ENCODE data around the gene SEC14L1.

SEC14L1 gene

DNA sequence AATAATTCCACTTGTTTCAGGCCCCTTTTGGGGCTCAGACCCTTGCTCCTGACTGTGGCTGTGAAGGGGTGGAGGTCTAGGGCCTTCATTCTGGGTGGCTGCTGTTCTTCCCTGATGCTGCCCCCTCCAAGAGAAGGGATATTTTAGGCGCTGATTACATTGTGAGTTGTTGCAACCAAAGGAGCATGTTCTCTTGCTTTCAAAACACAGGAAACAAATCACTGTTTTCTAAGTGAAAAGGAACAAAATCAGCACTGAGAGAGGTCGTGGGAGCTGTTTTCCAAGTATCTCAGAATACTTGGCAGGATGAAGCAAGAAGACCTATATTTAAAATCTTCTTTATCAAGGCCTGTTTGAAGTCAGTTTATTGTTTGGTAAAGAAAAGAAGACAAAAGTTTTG, 25.3 kb upstream of the SEC14L1 start:
- in situ Hi-C loops (cut with MboI; ENCODE audit: low pct_unique_long_range_greater_than_20kb, low sequenced_read_pairs) = no loop called here
- DNase-seq = no peak

DNA sequence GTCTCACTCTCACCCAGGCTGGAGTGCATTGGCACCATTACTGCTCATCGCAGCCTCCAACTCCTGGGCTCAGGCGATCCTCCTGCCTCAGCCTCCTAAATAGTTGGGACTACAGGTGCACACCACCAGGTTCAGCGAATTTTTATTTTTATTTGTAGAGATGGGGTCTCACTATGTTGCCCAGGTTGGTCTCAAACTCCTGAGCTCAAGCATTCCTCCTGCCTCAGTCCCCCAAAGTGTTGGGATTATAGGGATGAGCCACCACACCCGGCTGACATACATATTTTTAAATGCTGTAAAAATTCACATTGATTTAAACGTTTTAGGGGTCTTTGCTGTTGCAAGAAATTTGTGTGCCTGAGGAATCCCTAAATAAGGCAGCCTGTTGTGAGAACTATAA, 24.8 kb upstream of the SEC14L1 start:
- in situ Hi-C loops (cut with MboI; ENCODE audit: low pct_unique_long_range_greater_than_20kb, low sequenced_read_pairs) = no loop called here
- no peak for DNase-seq

DNA sequence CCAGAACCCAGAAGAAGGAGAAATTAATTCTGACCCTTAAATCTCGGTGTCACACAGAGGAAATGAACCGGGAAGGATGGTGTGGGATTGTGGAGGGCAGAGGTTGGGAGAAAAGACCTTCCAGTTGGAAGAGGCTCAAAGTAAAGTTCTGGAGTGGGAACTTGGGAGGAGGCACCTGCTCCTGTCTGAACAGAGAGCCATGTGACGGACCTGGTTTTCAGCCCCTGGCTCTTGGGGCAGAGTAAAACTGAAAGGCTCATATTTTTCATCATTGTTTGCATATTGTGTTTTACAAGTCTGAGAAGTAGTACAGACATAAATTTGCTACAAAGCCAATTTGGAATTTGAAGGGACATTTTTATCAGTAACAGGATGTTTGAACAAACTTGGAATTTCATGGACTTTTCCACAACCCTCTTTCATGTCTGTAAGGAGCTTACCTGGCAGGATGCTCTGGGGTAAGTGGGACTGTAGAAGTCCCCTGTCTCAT, 24.4 kb upstream of the SEC14L1 start:
- no peak for DNase-seq
- in situ Hi-C loops (cut with MboI; ENCODE audit: low pct_unique_long_range_greater_than_20kb, low sequenced_read_pairs) = no loop called here

DNA sequence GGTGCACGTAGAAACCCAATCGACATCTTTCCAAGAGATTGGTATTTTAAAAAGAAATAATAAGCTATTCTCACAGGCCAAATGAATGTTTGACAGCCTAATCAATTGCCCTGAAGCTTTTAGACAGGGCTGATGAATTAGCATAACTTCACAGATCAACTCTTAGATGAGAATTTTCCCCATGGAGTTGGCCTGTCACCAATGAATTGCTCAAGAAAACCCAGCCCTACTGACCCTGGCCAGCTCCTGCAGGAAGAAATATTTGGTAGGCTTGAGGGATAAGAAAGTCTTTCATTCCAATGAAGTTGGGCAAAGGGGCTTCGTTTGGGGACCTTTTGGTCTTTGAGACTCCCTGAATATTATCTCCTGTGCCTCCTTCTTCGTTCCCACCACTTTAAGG, 23.4 kb upstream of the SEC14L1 start:
- no peak for DNase-seq
- in situ Hi-C loops (cut with MboI; ENCODE audit: low pct_unique_long_range_greater_than_20kb, low sequenced_read_pairs) = no loop called here

DNA sequence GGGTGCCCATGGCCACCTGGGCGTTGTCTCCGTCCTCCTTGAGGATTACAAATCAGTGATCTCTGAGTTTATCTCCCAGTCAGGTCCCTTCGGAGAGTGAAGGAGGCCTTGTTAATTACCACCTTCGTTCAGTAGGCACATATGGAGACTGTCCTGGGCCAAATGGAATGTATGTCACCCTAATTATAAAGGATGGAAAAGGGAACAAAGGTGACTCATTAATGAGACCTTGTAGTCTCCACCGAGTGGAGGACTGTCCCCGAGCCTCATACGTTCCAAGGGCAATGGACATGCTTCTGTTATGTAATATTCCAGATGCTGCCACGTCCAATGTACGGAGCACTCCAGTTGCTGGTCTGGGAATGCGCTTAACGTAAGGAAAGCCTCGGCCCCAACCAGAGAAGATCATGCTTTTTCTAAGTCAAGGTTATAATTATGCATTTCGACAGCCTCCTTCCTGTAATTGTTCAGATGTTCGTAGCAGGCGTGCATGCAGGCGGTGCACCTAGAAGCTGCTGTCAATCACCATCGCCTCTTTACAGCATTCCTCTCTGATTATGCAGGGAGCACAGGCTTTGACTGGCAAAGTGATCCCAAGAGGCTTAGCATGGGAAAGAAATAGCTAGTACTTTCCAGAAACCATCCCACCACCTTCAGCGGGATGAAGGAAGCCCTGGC, 22.4 kb upstream of the SEC14L1 start:
- in situ Hi-C loops (cut with MboI; ENCODE audit: low pct_unique_long_range_greater_than_20kb, low sequenced_read_pairs) = no loop called here
- DNase-seq = no peak

DNA sequence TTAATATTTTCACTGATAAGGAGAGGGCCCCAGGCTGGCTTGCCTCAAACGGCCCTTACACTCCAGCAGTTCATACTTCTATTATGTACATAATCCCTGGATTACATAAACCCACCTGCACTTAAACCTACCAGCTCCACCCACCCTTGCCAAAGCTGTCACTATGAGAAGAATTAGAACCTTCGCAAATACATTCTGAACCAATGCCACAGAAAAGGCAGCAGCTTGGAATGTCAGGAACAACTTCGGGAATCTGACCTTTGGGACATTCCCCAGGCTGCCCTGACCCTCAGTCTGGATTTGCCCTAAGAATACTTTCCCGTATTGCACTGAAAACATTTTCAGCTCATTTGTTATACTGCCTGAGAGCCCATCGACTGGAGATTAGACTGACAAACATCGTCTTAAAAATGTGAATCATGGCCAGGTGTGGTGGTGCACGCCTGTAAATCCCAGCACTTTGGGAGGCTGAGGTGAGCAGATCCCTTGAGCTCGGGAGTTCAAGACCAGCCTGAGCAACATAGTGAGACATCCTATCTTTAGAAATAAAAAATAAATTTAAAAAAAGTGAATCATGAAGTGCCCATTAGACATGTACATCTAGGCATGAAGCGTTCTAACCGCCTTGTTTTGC, 21.0 kb upstream of the SEC14L1 start:
- no peak for DNase-seq

DNA sequence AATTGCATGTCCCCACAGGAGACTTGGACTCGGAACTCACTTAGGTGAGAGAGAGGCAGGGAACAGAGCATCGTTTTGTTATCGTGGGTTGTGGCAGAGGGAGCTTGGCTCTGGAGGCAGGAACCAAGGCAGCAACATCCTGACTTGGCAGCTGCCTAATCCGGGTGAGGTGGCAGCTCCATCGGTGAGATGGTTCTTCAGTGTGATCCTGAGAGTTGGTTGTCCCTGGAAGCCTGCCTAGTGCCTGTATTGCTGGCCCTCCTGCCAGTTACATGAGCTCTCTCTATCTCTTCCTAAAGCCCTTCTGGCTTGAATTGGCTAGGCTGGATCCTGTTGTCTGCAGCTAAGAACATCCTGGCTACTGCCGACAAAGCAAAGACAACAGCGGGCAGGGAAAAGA, 19.9 kb upstream of the SEC14L1 start:
- DNase-seq = no peak
- in situ Hi-C loops (cut with MboI; ENCODE audit: low pct_unique_long_range_greater_than_20kb, low sequenced_read_pairs) = no loop called here

More for the DNA sequence above, 21.0 kb upstream of the SEC14L1 start:
- in situ Hi-C loops (cut with MboI; ENCODE audit: low pct_unique_long_range_greater_than_20kb, low sequenced_read_pairs) = no loop called here

DNA sequence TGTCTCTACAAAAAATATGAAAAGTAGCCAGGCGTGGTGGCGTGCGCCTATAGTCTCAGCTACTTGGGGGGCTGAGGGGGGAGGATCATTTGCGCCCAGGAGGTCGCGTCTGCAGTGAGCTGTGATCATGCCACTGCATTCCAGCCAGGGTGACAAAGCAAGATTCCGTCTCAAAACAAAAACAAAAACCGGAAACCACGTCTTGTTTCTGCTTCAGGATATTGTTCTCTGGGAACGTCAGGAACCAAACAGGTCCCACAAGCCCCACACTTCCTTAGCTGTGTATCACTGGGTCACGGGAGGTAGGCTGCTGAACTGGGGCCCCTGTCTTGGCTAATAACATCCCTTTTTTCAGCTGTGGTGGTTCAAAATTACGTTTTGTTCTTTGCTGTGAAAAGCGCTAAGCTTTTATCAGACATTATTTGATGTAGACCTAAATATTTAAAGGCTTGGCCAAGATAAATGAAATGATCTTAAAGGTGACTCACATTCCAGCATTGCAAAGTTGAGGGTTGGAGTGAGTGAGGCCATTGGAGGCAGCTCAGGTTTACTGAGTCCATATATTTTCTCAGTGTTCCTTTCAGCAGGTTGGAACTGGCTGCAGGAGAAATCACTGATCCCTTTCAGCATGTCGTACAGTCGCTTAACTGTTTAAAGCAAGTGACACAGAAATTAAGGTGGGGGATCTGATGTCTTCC, 16.4 kb upstream of the SEC14L1 start:
- in situ Hi-C loops (cut with MboI; ENCODE audit: low pct_unique_long_range_greater_than_20kb, low sequenced_read_pairs) = no loop called here
- peak; percentile 49 for DNase-seq

DNA sequence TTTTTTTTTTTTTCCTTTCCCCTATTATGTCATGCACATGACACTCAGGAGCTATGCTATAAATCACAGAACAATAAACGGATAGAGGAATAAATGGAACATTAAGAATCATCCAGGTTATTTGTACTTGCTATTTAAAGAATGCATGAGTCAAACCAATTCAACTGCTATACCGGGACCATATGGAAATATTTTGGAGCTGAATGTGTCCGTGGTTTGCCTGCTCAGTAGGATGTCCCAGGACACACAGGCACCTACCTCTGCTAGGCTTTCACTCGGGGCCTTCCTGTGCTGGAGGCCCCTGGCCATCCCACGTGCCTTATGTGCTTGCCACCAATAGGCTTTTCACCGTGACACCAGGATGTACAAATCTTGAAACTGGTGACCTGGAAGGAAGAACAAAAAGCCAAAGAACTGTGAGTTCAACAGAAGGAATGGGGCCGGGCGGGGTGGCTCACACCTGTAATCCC, 15.3 kb upstream of the SEC14L1 start:
- in situ Hi-C loops (cut with MboI; ENCODE audit: low pct_unique_long_range_greater_than_20kb, low sequenced_read_pairs) = no loop called here
- DNase-seq = no peak

DNA sequence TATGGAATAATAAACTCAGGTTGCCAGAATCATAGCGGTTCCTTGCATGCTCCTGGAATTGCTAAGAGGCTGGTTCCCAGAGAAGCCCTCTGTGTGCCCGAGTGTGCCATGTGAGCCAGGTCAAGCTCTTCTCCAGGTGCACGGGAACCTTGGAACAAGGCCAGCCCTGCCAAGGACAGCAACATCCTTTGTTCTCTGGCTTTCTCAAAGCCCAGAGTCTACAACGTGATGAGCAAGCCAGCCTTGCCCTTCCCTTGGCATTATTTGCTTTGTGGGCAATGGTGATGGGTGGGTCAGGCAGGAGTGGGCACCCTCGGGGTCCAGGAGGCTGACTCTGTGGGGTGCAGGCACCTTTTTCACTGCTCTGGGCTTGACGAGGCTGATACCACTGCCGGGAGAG, 14.2 kb upstream of the SEC14L1 start:
- no peak for DNase-seq
- in situ Hi-C loops (cut with MboI; ENCODE audit: low pct_unique_long_range_greater_than_20kb, low sequenced_read_pairs) = no loop called here

DNA sequence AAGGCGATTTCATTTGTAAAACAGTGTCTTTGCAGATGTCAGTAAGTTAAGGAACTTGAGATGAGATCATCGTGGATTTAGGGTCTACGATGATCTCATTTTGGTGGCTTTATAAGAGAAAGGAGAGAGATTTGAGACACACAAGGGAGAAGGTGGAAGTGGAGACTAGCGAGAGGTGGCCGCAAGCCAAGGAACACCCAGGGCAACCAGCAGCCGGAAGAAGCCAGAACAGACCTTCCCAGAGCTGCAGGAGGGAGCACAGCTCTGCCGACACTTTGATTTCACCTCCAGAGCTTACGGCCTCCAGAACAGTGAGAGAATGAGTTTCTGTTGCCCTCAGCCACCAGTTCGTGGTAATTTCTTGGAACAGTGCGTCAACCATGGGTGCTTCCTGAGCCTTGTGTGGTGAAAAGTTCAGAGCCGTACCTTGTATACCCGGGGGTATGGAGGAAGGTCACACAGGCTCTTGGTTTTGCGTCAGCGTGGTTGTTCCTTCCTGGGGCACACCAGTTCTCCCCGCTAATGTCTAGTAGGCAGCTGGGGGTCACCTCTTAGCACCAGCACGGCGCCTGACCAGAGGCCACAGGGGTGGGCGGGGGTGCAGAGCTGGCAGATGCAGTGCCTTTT, 12.9 kb upstream of the SEC14L1 start:
- in situ Hi-C loops (cut with MboI; ENCODE audit: low pct_unique_long_range_greater_than_20kb, low sequenced_read_pairs) = no loop called here
- peak; percentile 82 for DNase-seq

DNA sequence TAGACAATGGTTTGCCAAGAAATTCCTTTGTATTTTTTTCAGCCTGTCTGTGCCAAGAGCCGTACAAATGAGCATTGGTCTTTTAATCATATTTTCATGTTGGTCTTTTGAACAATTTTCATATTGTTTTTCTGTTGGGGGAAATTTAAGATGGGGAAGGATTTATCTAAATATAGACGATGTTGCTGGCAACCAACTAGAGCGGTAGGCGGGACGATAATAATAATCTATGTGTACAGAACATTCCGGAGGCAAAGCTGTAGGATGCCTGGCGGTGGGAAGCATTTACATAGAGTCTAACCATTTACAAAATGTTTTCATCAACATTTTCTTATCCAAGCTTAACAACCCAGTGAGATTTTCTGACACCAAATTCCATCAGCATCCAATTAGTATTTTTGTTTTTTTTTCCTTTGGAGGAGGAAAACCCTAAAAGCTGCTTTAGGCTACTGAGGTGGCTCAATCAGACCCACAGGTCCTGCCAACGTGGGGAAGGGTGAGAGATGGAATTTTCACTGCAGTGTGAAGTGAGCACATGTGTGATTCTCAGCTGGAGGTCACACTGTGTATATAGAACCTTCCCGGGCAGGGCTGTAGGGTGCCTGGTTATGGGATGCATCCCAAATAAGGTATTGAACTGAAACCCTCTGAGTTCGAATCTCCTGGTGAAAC, 11.7 kb upstream of the SEC14L1 start:
- in situ Hi-C loops (cut with MboI; ENCODE audit: low pct_unique_long_range_greater_than_20kb, low sequenced_read_pairs) = no loop called here
- DNase-seq = no peak

DNA sequence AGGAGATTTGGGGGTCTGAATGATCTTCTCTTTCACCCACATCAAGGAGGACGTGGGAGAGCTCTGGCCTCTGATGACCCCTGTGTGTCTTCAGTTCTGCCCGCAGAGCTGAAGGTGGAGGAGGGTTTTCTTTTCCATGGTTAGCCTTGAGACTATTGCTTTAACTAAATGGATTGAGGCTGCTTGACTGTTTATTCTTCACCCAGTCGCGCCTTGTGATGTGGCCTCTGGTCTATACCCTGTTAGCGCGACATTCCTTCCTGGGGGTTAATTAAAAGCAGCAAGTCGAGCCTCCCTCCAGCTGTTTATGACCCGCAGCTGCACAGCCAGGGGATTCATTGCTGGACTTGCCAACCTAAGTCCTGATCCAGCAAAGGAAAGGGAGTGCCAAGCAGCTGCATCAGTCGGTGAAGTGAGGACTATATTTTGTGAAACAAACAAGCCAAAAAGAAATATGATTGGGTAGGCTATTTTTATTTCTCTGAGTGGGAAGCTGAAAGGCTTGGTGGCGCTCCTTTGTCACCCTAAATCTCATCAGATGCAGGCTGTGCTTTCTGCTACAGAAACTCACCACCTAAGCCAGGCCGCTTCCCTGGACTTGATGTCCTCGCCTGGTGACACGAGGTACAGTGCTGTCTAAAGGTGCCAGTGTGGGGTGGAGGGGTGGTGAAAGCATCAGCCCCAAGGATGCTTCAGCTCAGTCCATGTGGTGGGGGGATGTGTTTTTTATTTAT, 11.0 kb upstream of the SEC14L1 start:
- in situ Hi-C loops (cut with MboI; ENCODE audit: low pct_unique_long_range_greater_than_20kb, low sequenced_read_pairs) = no loop called here
- DNase-seq = no peak

DNA sequence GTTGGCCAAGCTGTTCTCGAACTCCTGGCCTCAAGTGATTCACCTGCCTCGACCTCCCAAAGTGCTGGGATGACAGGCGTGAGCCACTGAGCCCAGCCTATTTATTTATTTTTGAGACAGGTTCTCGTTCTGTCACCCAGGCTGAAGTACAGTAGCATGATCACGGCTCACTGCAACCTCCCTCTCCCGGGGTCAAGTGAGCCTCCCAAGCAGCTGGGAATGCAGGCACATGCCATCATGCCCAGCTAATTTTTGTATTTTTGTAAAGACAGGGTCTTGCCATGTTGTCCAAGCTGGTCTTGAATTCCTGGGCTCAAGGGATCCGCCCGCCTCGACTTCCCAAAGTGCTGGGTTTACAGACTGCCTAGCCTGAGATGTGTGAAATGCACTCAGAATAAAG, 10.2 kb upstream of the SEC14L1 start:
- in situ Hi-C loops (cut with MboI; ENCODE audit: low pct_unique_long_range_greater_than_20kb, low sequenced_read_pairs) = no loop called here
- DNase-seq = no peak

DNA sequence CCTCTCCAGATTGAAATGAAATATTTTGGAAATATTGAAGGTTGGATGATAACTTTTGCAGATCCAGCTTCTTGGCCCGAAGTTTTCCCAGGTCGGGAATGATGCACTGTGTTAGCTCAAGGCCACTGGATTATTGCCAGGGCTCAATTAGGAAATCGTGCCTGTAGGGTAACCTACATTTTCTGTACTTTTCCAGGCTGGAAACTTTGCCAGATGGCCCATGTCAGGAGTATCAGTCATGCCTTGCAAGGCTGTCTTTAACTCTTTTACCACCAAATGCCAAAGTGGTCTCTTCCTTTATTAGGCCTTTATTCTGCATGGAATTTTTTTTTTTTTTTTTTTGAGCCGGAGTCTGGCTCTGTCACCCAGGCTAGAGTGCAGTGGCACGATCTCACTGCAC, 8.9 kb upstream of the SEC14L1 start:
- no peak for DNase-seq
- in situ Hi-C loops (cut with MboI; ENCODE audit: low pct_unique_long_range_greater_than_20kb, low sequenced_read_pairs) = no loop called here

DNA sequence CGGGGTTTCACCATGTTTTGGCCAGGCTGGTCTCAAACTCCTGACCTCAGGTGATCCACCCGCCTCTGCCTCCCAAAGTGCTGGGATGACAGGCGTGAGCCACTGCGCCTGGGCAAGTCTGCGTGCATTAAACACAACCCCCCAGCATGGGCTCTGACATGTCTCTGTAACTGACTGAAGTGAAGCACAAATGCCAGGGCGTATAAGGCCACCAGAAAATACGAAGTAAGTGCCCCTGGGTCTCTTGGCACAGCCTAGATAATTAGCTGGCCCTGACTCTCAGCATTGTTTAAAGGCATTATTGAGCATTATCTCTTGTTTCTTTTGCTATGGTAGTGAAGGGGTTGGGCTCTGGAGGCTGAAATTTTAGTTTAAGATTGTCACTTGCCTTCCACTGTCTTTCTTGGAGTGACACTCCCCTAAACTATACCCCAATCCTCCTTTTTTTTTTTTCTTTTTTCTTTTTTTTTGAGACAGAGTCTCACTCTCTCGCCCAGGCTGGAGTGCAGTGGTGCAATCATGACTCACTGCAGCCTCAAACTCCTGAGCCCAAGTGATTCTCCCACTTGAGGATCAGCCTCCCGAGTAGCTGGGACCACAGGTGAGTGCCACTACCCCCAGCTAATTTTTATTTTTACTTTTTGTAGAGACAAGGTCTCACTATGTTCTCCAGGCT, 8.2 kb upstream of the SEC14L1 start:
- in situ Hi-C loops (cut with MboI; ENCODE audit: low pct_unique_long_range_greater_than_20kb, low sequenced_read_pairs) = no loop called here

DNA sequence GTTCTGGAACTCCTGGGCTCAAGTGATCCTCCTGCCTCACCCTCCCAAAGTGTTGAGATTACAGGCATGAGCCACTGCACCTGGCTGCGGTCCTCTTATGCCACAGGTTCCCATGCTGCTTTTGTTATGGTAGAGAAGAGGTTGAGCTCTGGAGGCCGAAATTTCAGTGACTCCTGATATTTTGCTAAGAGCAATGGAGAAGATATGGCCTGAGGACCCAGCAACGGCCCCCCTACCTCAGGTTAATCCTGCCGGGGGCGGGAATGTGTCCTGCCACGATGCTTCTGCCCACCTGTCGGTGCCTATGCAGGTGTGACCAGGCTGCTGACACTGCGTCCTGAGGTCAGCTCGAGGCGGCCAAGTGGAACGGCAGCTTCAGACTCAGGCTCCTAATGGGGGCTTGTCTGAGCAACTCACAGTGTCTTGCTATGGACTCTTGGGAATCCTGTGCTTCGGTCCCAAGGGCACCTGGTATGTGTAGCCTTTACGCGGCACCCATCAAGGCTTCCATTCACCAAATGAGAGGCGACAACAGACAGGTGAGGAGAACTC, 7.6 kb upstream of the SEC14L1 start:
- DNase-seq = no peak
- in situ Hi-C loops (cut with MboI; ENCODE audit: low pct_unique_long_range_greater_than_20kb, low sequenced_read_pairs) = no loop called here

More for the DNA sequence above, 8.2 kb upstream of the SEC14L1 start:
- no peak for DNase-seq

DNA sequence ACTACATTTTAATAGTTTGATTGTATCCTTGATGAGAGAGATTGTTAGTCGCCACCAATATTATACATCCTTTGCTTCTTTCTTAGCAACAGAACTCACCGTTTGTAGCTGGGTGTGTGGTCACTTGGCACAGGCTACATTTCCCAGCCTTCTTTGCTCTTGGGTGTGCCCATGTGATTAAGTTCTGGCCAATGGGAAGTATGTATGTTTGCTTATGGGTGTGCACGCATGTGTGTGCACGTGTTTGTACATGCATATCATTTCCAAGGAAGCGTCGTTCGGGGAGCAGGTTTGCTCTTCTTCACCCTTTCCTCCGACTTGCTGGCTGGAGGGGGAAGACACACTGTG, 4.4 kb upstream of the SEC14L1 start:
- in situ Hi-C loops (cut with MboI; ENCODE audit: low pct_unique_long_range_greater_than_20kb, low sequenced_read_pairs) = no loop called here
- no peak for DNase-seq
